T-helper 2 cell treated with Interferon-gamma antibody and Interleukin-4, amounts not matched to agents 5 μg/mL and 100 μg/mL, for 36 hours (primary cell): Measurements from ENCODE around the gene THAP6.
A peak's percentile ranks its signal among the peaks of the same experiment; 100 is the strongest.
"Not testable (repeated sequence)": the region's sequence is repeated elsewhere in the genome, so short reads cannot be mapped to it uniquely, and the experiment has no call there.

Experiments
- DNase-seq: peaks from one replicate; pipeline ENCODE4 v3.0.0; 2021; ENCODE audit warnings: low spot score
- H3K27ac Mint-ChIP-seq: one replicate; pipeline ENCODE4 v1.8.0; 2021; ENCODE audit warnings: mild to moderate bottlenecking, mixed read lengths
- H3K27me3 Mint-ChIP-seq: one replicate; pipeline ENCODE4 v1.8.0; 2021; ENCODE audit warnings: low read depth, mixed read lengths
- H3K36me3 Mint-ChIP-seq: one replicate; pipeline ENCODE4 v1.8.0; 2021; ENCODE audit warnings: low read depth, mixed read lengths
- H3K4me1 Mint-ChIP-seq: one replicate; pipeline ENCODE4 v1.8.0; 2021; ENCODE audit warnings: low read depth, mixed read lengths
- H3K4me3 Mint-ChIP-seq: one replicate; pipeline ENCODE4 v1.8.0; 2022; ENCODE audit warnings: mild to moderate bottlenecking, moderate library complexity, mixed read lengths
- H3K9me3 Mint-ChIP-seq: one replicate; pipeline ENCODE4 v1.8.0; 2021; ENCODE audit warnings: mixed read lengths

Gene THAP6

GRCh38 chr4:75514131-75514948 lies at the start of gene THAP6, which contains the start of gene RCHY1:
TSS of gene THAP6 (plus strand) at chr4:75514473. CDS start at chr4:75515453, 980 bp downstream.
TSS of gene RCHY1 (minus strand) at chr4:75514403. CDS start at chr4:75514286, 117 bp downstream.
- Mint-ChIP-seq H3K27me3 (no peaks in the 10 kb centered on the region), H3K9me3 (peaks cover 7% of the 10 kb centered on the region), H3K4me3 (no peak within 1 kb of the TSS), H3K4me1 (peaks cover 33% of the 10 kb centered on the region), H3K36me3 (peaks cover 37% of the 10 kb centered on the region), H3K27ac (peak within 1 kb of the TSS; percentile 98)
- DNase-seq = peak; percentile 92

- Mint-ChIP-seq H3K36me3 (peaks cover 4% of the 10 kb centered on the region), H3K4me1 (no peaks in the 10 kb centered on the region), H3K4me3 (no peak overlapping the region), H3K27ac (no peak overlapping the region), H3K27me3 (peaks cover 4% of the 10 kb centered on the region), H3K9me3 (no peaks in the 10 kb centered on the region)
- DNase-seq = no peak
These were observed 44.4 kb upstream of the THAP6 start for GRCh38 chr4:75469896-75470295.

GRCh38 chr4:75470738-75471137 lies 43.5 kb upstream of the THAP6 start:
- peaks cover 2% of the 10 kb centered on the region for H3K27me3 Mint-ChIP-seq
- DNase-seq = no peak
- no peak overlapping the region for H3K27ac Mint-ChIP-seq
- no peaks in the 10 kb centered on the region for H3K9me3 Mint-ChIP-seq
- peaks cover 8% of the 10 kb centered on the region for H3K36me3 Mint-ChIP-seq
- no peak overlapping the region for H3K4me3 Mint-ChIP-seq
- no peaks in the 10 kb centered on the region for H3K4me1 Mint-ChIP-seq

GRCh38 chr4:75477201-75477600 lies 37.1 kb upstream of the THAP6 start:
- no peaks in the 10 kb centered on the region for H3K27me3 Mint-ChIP-seq
- H3K36me3 Mint-ChIP-seq = peaks cover 53% of the 10 kb centered on the region
- no peak for DNase-seq
- no peaks in the 10 kb centered on the region for H3K4me1 Mint-ChIP-seq
- H3K4me3 Mint-ChIP-seq = no peak overlapping the region
- no peaks in the 10 kb centered on the region for H3K9me3 Mint-ChIP-seq
- no peak overlapping the region for H3K27ac Mint-ChIP-seq

GRCh38 chr4:75484190-75484589 lies 30.1 kb upstream of the THAP6 start:
- no peaks in the 10 kb centered on the region for H3K4me1 Mint-ChIP-seq
- H3K27ac Mint-ChIP-seq = no peak overlapping the region
- H3K27me3 Mint-ChIP-seq = no peaks in the 10 kb centered on the region
- H3K9me3 Mint-ChIP-seq = no peaks in the 10 kb centered on the region
- DNase-seq = no peak
- H3K4me3 Mint-ChIP-seq = no peak overlapping the region
- H3K36me3 Mint-ChIP-seq = peaks cover 42% of the 10 kb centered on the region

GRCh38 chr4:75490155-75490554 lies 24.1 kb upstream of the THAP6 start:
- peaks cover 34% of the 10 kb centered on the region for H3K36me3 Mint-ChIP-seq
- H3K4me3 Mint-ChIP-seq = no peak overlapping the region
- no peak for DNase-seq
- H3K27ac Mint-ChIP-seq = no peak overlapping the region
- no peaks in the 10 kb centered on the region for H3K9me3 Mint-ChIP-seq
- H3K27me3 Mint-ChIP-seq = no peaks in the 10 kb centered on the region
- peaks cover 3% of the 10 kb centered on the region for H3K4me1 Mint-ChIP-seq

GRCh38 chr4:75494563-75494962 lies 19.7 kb upstream of the THAP6 start:
- Mint-ChIP-seq H3K36me3 (peaks cover 62% of the 10 kb centered on the region), H3K27me3 (no peaks in the 10 kb centered on the region), H3K27ac (no peak overlapping the region), H3K9me3 (peaks cover 4% of the 10 kb centered on the region), H3K4me3 (no peak overlapping the region), H3K4me1 (peaks cover 21% of the 10 kb centered on the region)
- no peak for DNase-seq

GRCh38 chr4:75495476-75495875 lies 18.8 kb upstream of the THAP6 start:
- H3K27ac Mint-ChIP-seq = no peak overlapping the region
- no peaks in the 10 kb centered on the region for H3K27me3 Mint-ChIP-seq
- H3K9me3 Mint-ChIP-seq = peaks cover 5% of the 10 kb centered on the region
- peaks cover 64% of the 10 kb centered on the region for H3K36me3 Mint-ChIP-seq
- H3K4me3 Mint-ChIP-seq = no peak overlapping the region
- DNase-seq = no peak
- H3K4me1 Mint-ChIP-seq = peaks cover 21% of the 10 kb centered on the region

GRCh38 chr4:75496406-75496805 lies 17.9 kb upstream of the THAP6 start:
- DNase-seq = no peak
- H3K27me3 Mint-ChIP-seq = no peaks in the 10 kb centered on the region
- H3K4me3 Mint-ChIP-seq = no peak overlapping the region
- peaks cover 20% of the 10 kb centered on the region for H3K4me1 Mint-ChIP-seq
- H3K36me3 Mint-ChIP-seq = peaks cover 66% of the 10 kb centered on the region
- no peak overlapping the region for H3K27ac Mint-ChIP-seq
- H3K9me3 Mint-ChIP-seq = peaks cover 5% of the 10 kb centered on the region

- Mint-ChIP-seq H3K4me3 (no peak overlapping the region), H3K36me3 (peaks cover 63% of the 10 kb centered on the region), H3K27ac (no peak overlapping the region), H3K27me3 (no peaks in the 10 kb centered on the region), H3K9me3 (peaks cover 5% of the 10 kb centered on the region), H3K4me1 (peaks cover 20% of the 10 kb centered on the region)
- DNase-seq = no peak
These were observed 17.1 kb upstream of the THAP6 start for GRCh38 chr4:75497133-75497532.

GRCh38 chr4:75498041-75498440 lies 16.2 kb upstream of the THAP6 start:
- no peak for DNase-seq
- H3K27me3 Mint-ChIP-seq = no peaks in the 10 kb centered on the region
- H3K4me1 Mint-ChIP-seq = peaks cover 20% of the 10 kb centered on the region
- no peak overlapping the region for H3K27ac Mint-ChIP-seq
- peaks cover 5% of the 10 kb centered on the region for H3K9me3 Mint-ChIP-seq
- H3K4me3 Mint-ChIP-seq = no peak overlapping the region
- peaks cover 66% of the 10 kb centered on the region for H3K36me3 Mint-ChIP-seq

GRCh38 chr4:75499900-75500299 lies 14.4 kb upstream of the THAP6 start:
- Mint-ChIP-seq H3K9me3 (peaks cover 5% of the 10 kb centered on the region), H3K27ac (no peak overlapping the region), H3K27me3 (no peaks in the 10 kb centered on the region), H3K36me3 (peaks cover 68% of the 10 kb centered on the region), H3K4me3 (no peak overlapping the region), H3K4me1 (peaks cover 18% of the 10 kb centered on the region)
- DNase-seq = no peak

GRCh38 chr4:75502671-75503070 lies 11.6 kb upstream of the THAP6 start:
- Mint-ChIP-seq H3K27ac (no peak overlapping the region), H3K9me3 (peaks cover 5% of the 10 kb centered on the region), H3K27me3 (no peaks in the 10 kb centered on the region), H3K4me3 (no peak overlapping the region), H3K4me1 (peaks cover 11% of the 10 kb centered on the region), H3K36me3 (peaks cover 71% of the 10 kb centered on the region)
- no peak for DNase-seq

- Mint-ChIP-seq H3K36me3 (peaks cover 58% of the 10 kb centered on the region), H3K27me3 (no peaks in the 10 kb centered on the region), H3K9me3 (peaks cover 7% of the 10 kb centered on the region), H3K27ac (no peak overlapping the region), H3K4me3 (no peak overlapping the region), H3K4me1 (peaks cover 16% of the 10 kb centered on the region)
- no peak for DNase-seq
These were observed 8.6 kb upstream of the THAP6 start for GRCh38 chr4:75505630-75506029.

GRCh38 chr4:75509592-75509991 lies 4.7 kb upstream of the THAP6 start:
- H3K27me3 Mint-ChIP-seq, H3K4me3 Mint-ChIP-seq, H3K27ac Mint-ChIP-seq, H3K9me3 Mint-ChIP-seq, DNase-seq: not testable (repeated sequence)
- H3K36me3 Mint-ChIP-seq = peaks cover 44% of the 10 kb centered on the region
- peaks cover 23% of the 10 kb centered on the region for H3K4me1 Mint-ChIP-seq
